Measurements from ENCODE around the gene CYP17A1. TPM values are rescaled to one million over a fixed set of nuclear protein-coding genes. Genes with fewer than 3 reads are reported as not detected.

CYP17A1 gene
- total RNA-seq, 4 donors from 2014 or later: 0.83 to 3.6 (median 1.6) TPM; not detected in 1

GRCh38 chr10:102832248-102832647 lies 5.0 kb downstream of the CYP17A1 start:
- Histone ChIP-seq H3K27me3 (no peaks in the 10 kb centered on the region), H3K27ac (no peak overlapping the region), H3K4me3 (no peak overlapping the region), H3K36me3 (no peaks in the 10 kb centered on the region), H3K4me1 (no peaks in the 10 kb centered on the region), H3K9me3 (no peaks in the 10 kb centered on the region)
- intact Hi-C loops (cut with DNase I; ENCODE audit: low total_unique reads): loop anchor here (5.0 kb wide), 1 partner anchor 70 kb away; no protein-coding TSS in a partner anchor
- DNase-seq: no peak
- no peak for TF ChIP-seq POLR2A (IDR thresholded peaks at IDR 0.05)
- TF ChIP-seq CTCF (IDR thresholded peaks at IDR 0.05): no peak

DNA sequence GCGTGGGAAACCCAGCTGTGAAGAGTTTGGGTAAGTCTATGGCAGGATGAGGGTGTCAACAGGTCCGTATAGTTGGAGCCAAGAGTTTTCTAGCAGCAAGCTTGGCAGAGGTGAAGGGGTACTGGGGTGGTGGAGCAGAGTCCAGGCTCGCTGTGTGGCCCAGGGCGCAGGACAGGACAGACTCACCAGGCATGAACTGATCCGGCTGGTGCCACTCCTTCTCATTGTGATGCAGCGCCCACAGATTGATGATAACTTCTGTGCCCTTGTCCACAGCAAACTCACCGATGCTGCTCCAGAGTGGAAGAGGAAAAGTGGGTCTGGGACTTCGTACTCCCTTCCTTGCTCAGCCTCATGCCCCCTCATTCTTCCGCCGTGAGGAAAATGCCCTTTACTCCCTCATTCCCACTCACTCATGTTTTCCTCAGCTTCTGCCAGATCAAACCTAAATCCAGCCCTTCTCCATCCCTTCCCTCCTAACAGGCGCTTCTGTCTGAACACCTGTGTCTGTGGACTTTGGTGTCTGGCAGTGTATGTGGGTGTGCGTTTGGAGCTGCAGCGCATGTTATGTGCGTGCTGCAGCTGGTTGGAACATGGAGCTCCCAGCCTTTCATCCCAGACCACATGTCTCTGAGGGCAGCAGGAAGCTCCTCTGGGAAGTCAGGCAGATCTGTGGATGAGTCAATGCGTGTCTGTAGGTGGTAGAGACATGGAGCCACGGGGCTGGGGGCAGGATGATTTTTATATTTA lies 5.7 kb downstream of the CYP17A1 start:
- no peaks in the 10 kb centered on the region for H3K4me1 ChIP-seq
- H3K27me3 ChIP-seq: no peaks in the 10 kb centered on the region
- no peak overlapping the region for H3K27ac ChIP-seq
- intact Hi-C loops (cut with DNase I; ENCODE audit: low total_unique reads): loop anchor here (5.0 kb wide), 1 partner anchor 71 kb away; no protein-coding TSS in a partner anchor
- DNase-seq: no peak
- H3K36me3 ChIP-seq: no peaks in the 10 kb centered on the region
- no peak overlapping the region for H3K4me3 ChIP-seq
- TF ChIP-seq CTCF (IDR thresholded peaks at IDR 0.05) (no peak), POLR2A (IDR thresholded peaks at IDR 0.05) (no peak)
- H3K9me3 ChIP-seq: no peaks in the 10 kb centered on the region

DNA sequence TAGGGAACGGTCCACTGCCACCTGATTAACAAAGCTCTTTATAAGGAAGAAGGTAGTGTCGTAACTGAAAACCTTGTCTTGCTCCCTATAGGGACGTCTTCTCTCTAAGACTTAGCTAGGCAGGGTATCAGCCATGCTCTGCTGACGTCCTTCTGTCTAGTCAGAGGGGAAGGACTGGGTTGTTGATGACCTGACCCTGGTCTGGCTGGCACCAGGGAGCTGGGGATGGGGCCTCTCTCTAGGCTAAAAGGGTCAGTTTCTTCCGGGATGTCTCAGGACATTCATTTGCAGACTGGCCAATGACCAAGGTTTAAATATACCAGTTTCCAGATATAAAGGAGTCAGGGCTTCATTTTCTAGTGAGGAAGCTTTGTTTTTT lies 9.6 kb downstream of the CYP17A1 start:
- H3K27ac ChIP-seq: no peak overlapping the region
- H3K9me3 ChIP-seq: no peaks in the 10 kb centered on the region
- DNase-seq: no peak
- TF ChIP-seq CTCF (IDR thresholded peaks at IDR 0.05) (no peak), POLR2A (IDR thresholded peaks at IDR 0.05) (no peak)
- no peaks in the 10 kb centered on the region for H3K4me1 ChIP-seq
- no peaks in the 10 kb centered on the region for H3K27me3 ChIP-seq
- intact Hi-C loops (cut with DNase I; ENCODE audit: low total_unique reads): no loop called here
- H3K36me3 ChIP-seq: no peaks in the 10 kb centered on the region
- no peak overlapping the region for H3K4me3 ChIP-seq

GRCh38 chr10:102826148-102826796 lies 10.9 kb downstream of the CYP17A1 start:
- no peak for DNase-seq
- intact Hi-C loops (cut with DNase I; ENCODE audit: low total_unique reads): no loop called here

More at GRCh38 chr10:102826148-102826796, 10.9 kb downstream of the CYP17A1 start:
- H3K9me3 ChIP-seq: no peaks in the 10 kb centered on the region
- no peak for TF ChIP-seq CTCF (IDR thresholded peaks at IDR 0.05)
- no peak for TF ChIP-seq POLR2A (IDR thresholded peaks at IDR 0.05)
- H3K4me3 ChIP-seq: no peak overlapping the region
- H3K27ac ChIP-seq: no peak overlapping the region
- no peaks in the 10 kb centered on the region for H3K36me3 ChIP-seq
- no peaks in the 10 kb centered on the region for H3K27me3 ChIP-seq
- H3K4me1 ChIP-seq: no peaks in the 10 kb centered on the region
